ENCODE data around the gene NAXD. TPM values are rescaled to one million over a fixed set of nuclear protein-coding genes. Genes with fewer than 3 reads are reported as not detected.

The NAXD gene
- total and polyA plus RNA-seq, 4 experiments from 2014 or later, result 20.4 to 33.4 (median 26.5) TPM

GRCh38 chr13:110680852-110681251 lies 65.5 kb downstream of the NAXD start:
- ChIA-PET POLR2A (ENCODE audit: partially characterized antibody) (interaction anchor here (0.6 to 1.0 kb wide), 2 partner anchors 33 to 34 kb away, joined by 3 to 4 read pairs; partner anchors contain the start of gene ING1), CTCF (ENCODE audit: partially characterized antibody) (interaction anchor here (0.7 to 4.7 kb wide), 6 partner anchors 12 to 141 kb away, joined by 3 to 80 read pairs (median 3); no protein-coding TSS in a partner anchor)
- H3K36me3 ChIP-seq (ENCODE audit: insufficient read depth, low read length), result peaks cover 41% of the 10 kb centered on the region
- peak in 4 of 5 donors; percentile 12 to 22 (median 20) for DNase-seq
- H3K27me3 ChIP-seq (ENCODE audit: insufficient read depth, low read length), result no peaks in the 10 kb centered on the region
- Mint-ChIP-seq H3K9me3 (no peaks in the 10 kb centered on the region), H3K27ac (no peak overlapping the region), H3K4me1 (peaks cover 6 to 21% (median 11%) of the 10 kb centered on the region in 4 donors), H3K27me3 (no peaks in the 10 kb centered on the region), H3K4me3 (no peak overlapping the region), H3K36me3 (peaks cover 43 to 61% of the 10 kb centered on the region in 2 donors)
- H3K4me1 ChIP-seq (ENCODE audit: insufficient read depth, low read length), result no peaks in the 10 kb centered on the region
- intact Hi-C loops (cut with micrococcal nuclease), result no loop called here
- no peak overlapping the region for H3K4me3 ChIP-seq (ENCODE audit: low read length in 2 of 2)
- no peaks in the 10 kb centered on the region for H3K9me3 ChIP-seq (ENCODE audit: control insufficient read depth in 1 of 2, low read length in 2 of 2)
- no peak overlapping the region for H3K27ac ChIP-seq (ENCODE audit: low read depth, low read length)

- Histone ChIP-seq H3K36me3 (ENCODE audit: insufficient read depth, low read length) (peaks cover 30% of the 10 kb centered on the region), H3K27ac (ENCODE audit: low read depth, low read length) (no peak overlapping the region), H3K9me3 (ENCODE audit: control insufficient read depth in 1 of 2, low read length in 2 of 2) (no peaks in the 10 kb centered on the region), H3K27me3 (ENCODE audit: insufficient read depth, low read length) (no peaks in the 10 kb centered on the region), H3K4me1 (ENCODE audit: insufficient read depth, low read length) (no peaks in the 10 kb centered on the region), H3K4me3 (ENCODE audit: low read length in 2 of 2) (no peak overlapping the region)
- Mint-ChIP-seq H3K36me3 (peaks cover 34 to 59% of the 10 kb centered on the region in 2 donors), H3K9me3 (no peaks in the 10 kb centered on the region), H3K4me1 (peaks cover 6 to 13% (median 10%) of the 10 kb centered on the region in 4 donors), H3K27ac (peak overlapping the region in 2 of 7 donors; percentile 19 to 27), H3K4me3 (no peak overlapping the region), H3K27me3 (no peaks in the 10 kb centered on the region)
- DNase-seq, result no peak
- intact Hi-C loops (cut with micrococcal nuclease), result no loop called here
- POLR2A ChIA-PET (ENCODE audit: partially characterized antibody), result interaction anchor here (1.0 kb wide), 1 partner anchor 33 kb away, joined by 3 read pairs; no protein-coding TSS in a partner anchor
- CTCF ChIA-PET (ENCODE audit: partially characterized antibody), result interaction anchor here (0.5 to 4.7 kb wide), 11 partner anchors 12 to 140 kb away, joined by 3 to 80 read pairs (median 4); partner anchors contain the start of gene CARS2
Measured at GRCh38 chr13:110681868-110682550, 66.7 kb downstream of the NAXD start.

- peaks cover 6 to 13% (median 11%) of the 10 kb centered on the region in 4 donors for H3K4me1 Mint-ChIP-seq
Measured at GRCh38 chr13:110682746-110683145, 67.4 kb downstream of the NAXD start.

GRCh38 chr13:110683203-110683883 lies 68.0 kb downstream of the NAXD start:
- H3K27me3 Mint-ChIP-seq, result no peaks in the 10 kb centered on the region
- Histone ChIP-seq H3K27ac (ENCODE audit: low read depth, low read length) (no peak overlapping the region), H3K4me1 (ENCODE audit: insufficient read depth, low read length) (no peaks in the 10 kb centered on the region), H3K4me3 (ENCODE audit: low read length in 2 of 2) (no peak overlapping the region), H3K36me3 (ENCODE audit: insufficient read depth, low read length) (peaks cover 31% of the 10 kb centered on the region), H3K9me3 (ENCODE audit: control insufficient read depth in 1 of 2, low read length in 2 of 2) (no peaks in the 10 kb centered on the region), H3K27me3 (ENCODE audit: insufficient read depth, low read length) (no peaks in the 10 kb centered on the region)
- POLR2A ChIA-PET (ENCODE audit: partially characterized antibody), result interaction anchor here (1.1 to 2.1 kb wide), 2 partner anchors 29 to 32 kb away, joined by 3 to 20 read pairs; partner anchors contain the start of gene ING1
- H3K27ac Mint-ChIP-seq, result peak overlapping the region in 1 of 7 donors; percentile 67
- no peaks in the 10 kb centered on the region for H3K9me3 Mint-ChIP-seq
- intact Hi-C loops (cut with micrococcal nuclease), result loop anchor here (1.0 kb wide), 2 partner anchors 31 to 136 kb away; no protein-coding TSS in a partner anchor
- DNase-seq, result peak; percentile 15 to 64 (median 26)
- no peak overlapping the region for H3K4me3 Mint-ChIP-seq
- H3K36me3 Mint-ChIP-seq, result peaks cover 32 to 64% of the 10 kb centered on the region in 2 donors
- CTCF ChIA-PET (ENCODE audit: partially characterized antibody), result interaction anchor here (0.6 to 4.7 kb wide), 16 partner anchors 14 to 149 kb away, joined by 3 to 80 read pairs (median 4); partner anchors contain the start of gene CARS2
- H3K4me1 Mint-ChIP-seq, result peaks cover 4 to 11% (median 8%) of the 10 kb centered on the region in 4 donors

More at GRCh38 chr13:110682746-110683145, 67.4 kb downstream of the NAXD start:
- Histone ChIP-seq H3K4me3 (ENCODE audit: low read length in 2 of 2) (no peak overlapping the region), H3K27me3 (ENCODE audit: insufficient read depth, low read length) (no peaks in the 10 kb centered on the region), H3K36me3 (ENCODE audit: insufficient read depth, low read length) (peaks cover 31% of the 10 kb centered on the region), H3K9me3 (ENCODE audit: control insufficient read depth in 1 of 2, low read length in 2 of 2) (no peaks in the 10 kb centered on the region), H3K27ac (ENCODE audit: low read depth, low read length) (no peak overlapping the region), H3K4me1 (ENCODE audit: insufficient read depth, low read length) (no peaks in the 10 kb centered on the region)
- ChIA-PET POLR2A (ENCODE audit: partially characterized antibody) (interaction anchor here (1.1 to 2.1 kb wide), 2 partner anchors 30 to 33 kb away, joined by 3 to 20 read pairs; partner anchors contain the start of gene ING1), CTCF (ENCODE audit: partially characterized antibody) (interaction anchor here (0.6 to 4.7 kb wide), 14 partner anchors 13 to 150 kb away, joined by 3 to 80 read pairs (median 4); partner anchors contain the start of gene CARS2)
- Mint-ChIP-seq H3K27ac (no peak overlapping the region), H3K36me3 (peaks cover 35 to 65% of the 10 kb centered on the region in 2 donors), H3K4me3 (no peak overlapping the region), H3K9me3 (no peaks in the 10 kb centered on the region), H3K27me3 (no peaks in the 10 kb centered on the region)
- intact Hi-C loops (cut with micrococcal nuclease), result loop anchor here (1.0 kb wide), 2 partner anchors 32 to 137 kb away; no protein-coding TSS in a partner anchor
- no peak for DNase-seq

GRCh38 chr13:110683921-110684320 lies 68.6 kb downstream of the NAXD start:
- intact Hi-C loops (cut with micrococcal nuclease), result loop anchor here (1.0 kb wide), 2 partner anchors 30 to 135 kb away; no protein-coding TSS in a partner anchor
- no peak overlapping the region for H3K4me3 Mint-ChIP-seq

GRCh38 chr13:110684388-110685056 lies 69.2 kb downstream of the NAXD start:
- no peaks in the 10 kb centered on the region for H3K9me3 ChIP-seq (ENCODE audit: control insufficient read depth in 1 of 2, low read length in 2 of 2)
- peaks cover 26 to 59% of the 10 kb centered on the region in 2 donors for H3K36me3 Mint-ChIP-seq

More at GRCh38 chr13:110683921-110684320, 68.6 kb downstream of the NAXD start:
- Mint-ChIP-seq H3K27ac (no peak overlapping the region), H3K36me3 (peaks cover 26 to 58% of the 10 kb centered on the region in 2 donors), H3K9me3 (no peaks in the 10 kb centered on the region), H3K27me3 (no peaks in the 10 kb centered on the region), H3K4me1 (peaks cover 0 to 8% (median 3%) of the 10 kb centered on the region in 4 donors)
- Histone ChIP-seq H3K27ac (ENCODE audit: low read depth, low read length) (no peak overlapping the region), H3K4me1 (ENCODE audit: insufficient read depth, low read length) (no peaks in the 10 kb centered on the region), H3K4me3 (ENCODE audit: low read length in 2 of 2) (no peak overlapping the region), H3K27me3 (ENCODE audit: insufficient read depth, low read length) (no peaks in the 10 kb centered on the region), H3K9me3 (ENCODE audit: control insufficient read depth in 1 of 2, low read length in 2 of 2) (no peaks in the 10 kb centered on the region), H3K36me3 (ENCODE audit: insufficient read depth, low read length) (peaks cover 26% of the 10 kb centered on the region)
- ChIA-PET POLR2A (ENCODE audit: partially characterized antibody) (interaction anchor here (2.1 kb wide), 1 partner anchor 31 kb away, joined by 20 read pairs; the partner anchor contains the start of gene ING1), CTCF (ENCODE audit: partially characterized antibody) (interaction anchor here (0.8 to 4.7 kb wide), 13 partner anchors 14 to 149 kb away, joined by 3 to 80 read pairs (median 4); partner anchors contain the start of gene CARS2)
- no peak for DNase-seq

More at GRCh38 chr13:110684388-110685056, 69.2 kb downstream of the NAXD start:
- no peak for DNase-seq
- CTCF ChIA-PET (ENCODE audit: partially characterized antibody), result interaction anchor here (0.8 to 4.7 kb wide), 6 partner anchors 15 to 141 kb away, joined by 3 to 80 read pairs (median 5); no protein-coding TSS in a partner anchor
- Histone ChIP-seq H3K4me1 (ENCODE audit: insufficient read depth, low read length) (no peaks in the 10 kb centered on the region), H3K27ac (ENCODE audit: low read depth, low read length) (no peak overlapping the region), H3K27me3 (ENCODE audit: insufficient read depth, low read length) (no peaks in the 10 kb centered on the region), H3K4me3 (ENCODE audit: low read length in 2 of 2) (no peak overlapping the region), H3K36me3 (ENCODE audit: insufficient read depth, low read length) (peaks cover 26% of the 10 kb centered on the region)
- Mint-ChIP-seq H3K27ac (no peak overlapping the region), H3K4me1 (peaks cover 0 to 9% (median 4%) of the 10 kb centered on the region in 4 donors), H3K9me3 (no peaks in the 10 kb centered on the region), H3K4me3 (no peak overlapping the region), H3K27me3 (no peaks in the 10 kb centered on the region)
- intact Hi-C loops (cut with micrococcal nuclease), result no loop called here
- POLR2A ChIA-PET (ENCODE audit: partially characterized antibody), result interaction anchor here (2.1 kb wide), 1 partner anchor 31 kb away, joined by 20 read pairs; the partner anchor contains the start of gene ING1

Measured in CD4-positive, alpha-beta memory T cell (primary cell).